Activated CD4-positive, alpha-beta memory T cell treated with anti-CD3 and anti-CD28 coated beads for 36 hours (primary cell): Measurements from ENCODE around the gene JAG2. TPM values are rescaled to one million over a fixed set of nuclear protein-coding genes. Genes with fewer than 3 reads are reported as not detected.

Source experiments
- CTCF ChIA-PET: fragments of 350-600 bp; sonication (Branson Sonifier 250); formaldehyde crosslinking; loops from one replicate; lab custom pipeline; 2021; ENCODE audit warnings: antibody characterized with exemption, inconsistent platforms; lab: Charles Lee
- POLR2A ChIA-PET: fragments of 350-600 bp; sonication (Branson Sonifier 250); formaldehyde crosslinking; loops from one replicate; lab custom pipeline; 2021; ENCODE audit warnings: antibody characterized with exemption; lab: Charles Lee
- DNase-seq: peaks from one replicate; pipeline ENCODE4 v3.0.0-alpha.2; 2020
- H3K27ac Mint-ChIP-seq: one replicate; pipeline ENCODE4 v1.8.0; 2021; ENCODE audit warnings: mixed read lengths
- H3K27me3 Mint-ChIP-seq: one replicate; pipeline ENCODE4 v1.8.0; 2021; ENCODE audit warnings: mixed read lengths
- H3K36me3 Mint-ChIP-seq: one replicate; pipeline ENCODE4 v1.8.0; 2021; ENCODE audit warnings: mixed read lengths
- H3K4me1 Mint-ChIP-seq: one replicate; pipeline ENCODE4 v1.8.0; 2021; ENCODE audit warnings: low read depth, mixed read lengths
- H3K4me3 Mint-ChIP-seq: one replicate; pipeline ENCODE4 v1.8.0; 2021; ENCODE audit warnings: mild to moderate bottlenecking, mixed read lengths
- H3K9me3 Mint-ChIP-seq: one replicate; pipeline ENCODE4 v1.8.0; 2021; ENCODE audit warnings: mixed read lengths
- intact Hi-C: fragments of 100-400 bp; cut with micrococcal nuclease; formaldehyde crosslinking; loops from one replicate; pipeline ENCODE4 v1.15.1; 2023
- total RNA-seq, 2 experiments: library from RNA; stranded (reverse); gene quantifications; one replicate each; pipeline ENCODE4 v1.2.3, GENCODE V29; 2021

JAG2 gene
- total RNA-seq, 2 experiments from 2014 or later: 1.6 to 2.4 TPM

DNA sequence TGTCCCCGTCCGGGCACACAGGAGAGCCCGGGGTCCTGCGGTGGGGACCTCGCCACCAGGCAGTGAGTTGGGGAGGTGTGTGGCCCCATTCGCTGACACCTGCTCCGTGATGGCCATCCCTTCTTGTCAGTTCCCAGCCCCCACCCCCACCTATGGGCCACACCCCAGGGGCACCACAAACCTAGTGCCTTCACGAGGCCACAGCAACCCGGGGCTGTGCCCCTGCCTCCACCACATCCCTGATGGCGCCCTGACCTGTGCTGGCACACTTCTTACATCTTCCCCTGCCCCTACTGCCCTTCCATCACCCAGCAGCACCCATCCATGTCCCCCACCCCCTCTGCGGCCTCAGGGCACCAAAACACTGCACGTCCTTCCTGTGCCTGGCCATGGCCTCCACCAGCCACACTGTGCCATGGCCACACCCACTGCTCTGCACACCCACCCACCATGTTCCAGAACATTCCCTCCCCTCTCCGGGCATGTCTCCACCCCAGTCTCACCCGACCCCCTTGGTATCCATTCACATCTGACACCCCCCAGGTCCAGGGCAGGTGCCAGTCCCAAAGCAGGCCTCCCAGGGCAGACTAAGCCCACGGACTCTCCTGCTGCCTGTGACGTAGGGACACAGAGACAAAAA is 24.4 kb downstream of the JAG2 start:
- ChIA-PET POLR2A (no interaction called here), CTCF (no interaction called here)
- Mint-ChIP-seq H3K4me3 (no peak overlapping the region), H3K9me3 (peaks cover 19% of the 10 kb centered on the region), H3K4me1 (no peaks in the 10 kb centered on the region), H3K27ac (no peak overlapping the region), H3K27me3 (no peaks in the 10 kb centered on the region), H3K36me3 (peaks cover 2% of the 10 kb centered on the region)
- intact Hi-C loops: no loop called here
- DNase-seq: no peak

- POLR2A ChIA-PET: no interaction called here
- H3K27ac Mint-ChIP-seq: no peak overlapping the region
- CTCF ChIA-PET: no interaction called here
- DNase-seq: no peak
- H3K4me3 Mint-ChIP-seq: no peak overlapping the region
- no peaks in the 10 kb centered on the region for H3K27me3 Mint-ChIP-seq
- peaks cover 19% of the 10 kb centered on the region for H3K9me3 Mint-ChIP-seq
- intact Hi-C loops: no loop called here
- peaks cover 2% of the 10 kb centered on the region for H3K36me3 Mint-ChIP-seq
- H3K4me1 Mint-ChIP-seq: no peaks in the 10 kb centered on the region
Observed at GRCh38 chr14:105143451-105144025, 25.0 kb downstream of the JAG2 start.

DNA sequence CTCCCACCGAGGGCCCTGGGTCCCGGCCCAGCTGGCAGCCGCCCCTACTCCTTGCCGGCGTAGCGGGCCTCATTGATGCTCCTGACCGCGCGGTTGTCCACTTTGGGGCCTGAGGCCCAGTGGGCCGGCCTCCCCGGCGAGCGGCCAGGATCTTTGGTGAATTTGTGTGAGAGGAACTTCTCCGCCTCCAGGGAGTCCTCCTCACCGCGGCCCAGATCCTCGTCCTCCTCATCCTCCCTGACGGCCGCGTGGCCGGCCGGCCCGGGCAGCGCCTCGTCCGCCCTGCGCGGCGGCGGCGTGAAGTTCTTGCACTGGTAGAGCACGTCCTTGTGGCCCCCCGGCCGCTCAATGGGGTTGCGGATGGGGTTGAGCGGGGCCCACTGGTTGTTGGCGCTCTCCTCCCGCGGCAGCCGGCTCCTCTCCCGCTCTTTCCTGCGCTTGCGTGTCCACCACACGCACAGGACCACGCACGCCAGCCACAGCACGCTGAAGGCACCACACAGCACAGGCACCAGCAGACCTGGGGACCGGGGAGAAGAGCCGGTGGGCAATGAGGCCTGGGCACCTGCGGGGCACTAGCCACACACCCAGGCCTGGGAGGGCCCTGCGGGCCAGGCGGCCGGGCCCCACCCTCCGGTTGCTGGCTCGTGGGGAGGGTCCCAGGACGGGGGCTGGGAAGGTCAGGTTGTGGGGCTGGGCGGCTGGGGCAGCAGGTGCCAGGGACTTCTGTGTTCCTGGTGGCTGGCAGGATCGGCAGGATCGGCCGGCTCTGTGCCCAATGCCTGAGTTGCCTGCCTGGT is 25.7 kb downstream of the JAG2 start:
- Mint-ChIP-seq H3K27ac (no peak overlapping the region), H3K4me1 (no peaks in the 10 kb centered on the region), H3K36me3 (peaks cover 2% of the 10 kb centered on the region), H3K4me3 (no peak overlapping the region), H3K9me3 (peaks cover 19% of the 10 kb centered on the region), H3K27me3 (no peaks in the 10 kb centered on the region)
- POLR2A ChIA-PET: no interaction called here
- no peak for DNase-seq
- intact Hi-C loops: no loop called here
- CTCF ChIA-PET: no interaction called here

- Mint-ChIP-seq H3K36me3 (peaks cover 2% of the 10 kb centered on the region), H3K9me3 (peaks cover 19% of the 10 kb centered on the region), H3K4me1 (no peaks in the 10 kb centered on the region), H3K4me3 (no peak overlapping the region), H3K27ac (no peak overlapping the region), H3K27me3 (no peaks in the 10 kb centered on the region)
- POLR2A ChIA-PET: no interaction called here
- intact Hi-C loops: no loop called here
- DNase-seq: no peak
- CTCF ChIA-PET: no interaction called here
Observed at GRCh38 chr14:105141486-105142281, 26.9 kb downstream of the JAG2 start.

DNA sequence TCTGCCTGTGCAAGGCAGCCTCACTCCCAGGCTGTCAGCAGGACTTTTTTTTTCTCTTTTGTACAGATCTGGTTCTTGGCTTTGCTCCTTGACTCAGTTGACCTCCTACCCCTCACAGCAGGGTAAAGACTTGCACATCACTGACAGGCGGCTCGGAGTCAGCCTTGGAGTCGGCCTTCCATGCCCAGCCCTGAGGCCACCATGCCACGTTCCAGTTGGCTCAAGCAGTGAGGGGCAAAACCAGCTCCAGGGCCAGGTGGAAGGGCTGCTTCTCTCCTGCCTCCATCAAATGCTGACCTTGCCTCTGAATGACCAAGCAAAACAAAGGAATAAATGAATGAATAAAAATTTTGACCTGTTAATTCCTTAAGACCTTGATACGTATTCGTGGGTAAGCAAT is 27.6 kb downstream of the JAG2 start:
- DNase-seq: no peak
- Mint-ChIP-seq H3K9me3 (peaks cover 19% of the 10 kb centered on the region), H3K27me3 (no peaks in the 10 kb centered on the region), H3K27ac (no peak overlapping the region), H3K36me3 (peaks cover 2% of the 10 kb centered on the region), H3K4me3 (no peak overlapping the region), H3K4me1 (no peaks in the 10 kb centered on the region)
- CTCF ChIA-PET: no interaction called here
- intact Hi-C loops: no loop called here
- POLR2A ChIA-PET: no interaction called here

DNA sequence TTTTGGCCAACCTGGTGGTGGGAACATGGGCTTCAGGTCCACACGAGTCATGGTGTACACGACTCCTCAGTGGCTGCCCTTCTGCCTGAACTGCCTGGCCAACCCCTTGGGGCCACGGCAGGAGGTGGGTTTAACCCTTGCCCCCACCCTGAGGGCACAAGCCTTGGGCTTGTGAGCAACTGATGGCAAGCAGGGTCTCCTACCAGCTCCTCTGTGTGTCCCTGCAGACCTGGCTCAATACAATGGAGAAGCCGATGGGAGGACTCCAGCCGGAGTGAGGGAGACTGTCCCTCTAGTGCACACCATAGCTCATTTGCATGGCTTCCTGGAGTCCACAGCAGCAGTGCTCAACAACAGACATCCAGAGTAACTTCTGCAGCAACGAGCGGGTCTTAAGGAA is 28.0 kb downstream of the JAG2 start:
- Mint-ChIP-seq H3K4me1 (no peaks in the 10 kb centered on the region), H3K27me3 (no peaks in the 10 kb centered on the region), H3K27ac (no peak overlapping the region), H3K4me3 (no peak overlapping the region), H3K36me3 (peaks cover 2% of the 10 kb centered on the region), H3K9me3 (peaks cover 19% of the 10 kb centered on the region)
- ChIA-PET CTCF (no interaction called here), POLR2A (no interaction called here)
- intact Hi-C loops: no loop called here
- DNase-seq: no peak

DNA sequence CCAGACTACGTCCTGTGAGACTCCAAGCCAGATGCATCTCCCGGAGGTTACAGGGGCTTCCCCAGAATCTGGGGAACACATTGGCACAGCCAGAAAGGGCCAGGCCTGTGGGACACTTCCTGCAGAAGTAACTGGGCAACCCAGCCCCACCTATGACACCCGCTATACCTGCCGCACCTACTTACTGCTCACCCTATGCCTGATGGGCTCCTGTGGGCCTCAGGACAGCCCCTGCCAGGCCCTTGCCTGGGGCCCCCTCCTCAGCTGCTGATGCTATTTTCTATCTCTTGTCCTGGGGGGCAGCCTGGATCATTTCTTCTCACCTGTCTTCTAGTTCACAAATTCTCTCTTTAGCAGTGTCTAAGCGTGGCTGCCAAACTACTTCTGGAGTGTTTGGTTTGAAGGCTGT is 28.7 kb downstream of the JAG2 start:
- DNase-seq: no peak
- Mint-ChIP-seq H3K27ac (no peak overlapping the region), H3K27me3 (no peaks in the 10 kb centered on the region), H3K4me1 (no peaks in the 10 kb centered on the region), H3K4me3 (no peak overlapping the region), H3K36me3 (peaks cover 2% of the 10 kb centered on the region), H3K9me3 (peaks cover 19% of the 10 kb centered on the region)
- POLR2A ChIA-PET: no interaction called here
- CTCF ChIA-PET: no interaction called here
- intact Hi-C loops: no loop called here

DNA sequence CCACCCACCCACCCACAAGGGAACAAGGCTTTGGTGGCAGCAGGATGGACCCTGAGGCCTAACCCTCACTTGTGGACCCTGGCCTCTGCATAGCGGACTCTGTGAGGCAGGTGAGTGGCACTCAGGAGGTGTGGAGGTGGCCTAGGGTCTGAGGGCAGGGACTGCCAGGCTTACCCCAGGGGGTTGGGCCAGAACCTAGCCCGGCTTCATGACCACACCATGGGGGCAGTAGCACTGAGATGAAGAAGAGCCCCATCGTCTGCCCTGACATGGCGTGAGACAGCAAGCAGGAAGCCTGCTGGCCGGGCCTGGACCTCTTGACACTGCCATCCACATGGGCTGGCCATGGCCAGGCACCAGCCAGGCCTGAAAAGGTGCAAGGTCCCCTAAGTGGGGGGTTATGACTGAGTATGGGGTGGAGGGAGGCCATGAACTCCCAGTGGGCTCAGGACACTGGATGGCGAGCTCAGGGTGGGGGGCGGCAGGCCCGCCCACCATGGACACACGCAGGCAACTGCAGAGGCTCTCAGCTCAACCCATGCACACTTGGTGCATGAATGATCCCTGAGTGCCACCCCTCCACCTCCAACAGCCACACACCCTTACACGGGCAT is 29.3 kb downstream of the JAG2 start:
- Mint-ChIP-seq H3K36me3 (peaks cover 2% of the 10 kb centered on the region), H3K4me1 (no peaks in the 10 kb centered on the region), H3K4me3 (no peak overlapping the region), H3K9me3 (peaks cover 19% of the 10 kb centered on the region), H3K27ac (no peak overlapping the region), H3K27me3 (no peaks in the 10 kb centered on the region)
- no peak for DNase-seq
- ChIA-PET CTCF (no interaction called here), POLR2A (no interaction called here)
- intact Hi-C loops: no loop called here

- no peak overlapping the region for H3K4me3 Mint-ChIP-seq
- no peak overlapping the region for H3K27ac Mint-ChIP-seq
- no peak for DNase-seq
- no peaks in the 10 kb centered on the region for H3K4me1 Mint-ChIP-seq
- H3K36me3 Mint-ChIP-seq: peaks cover 2% of the 10 kb centered on the region
- intact Hi-C loops: no loop called here
- H3K27me3 Mint-ChIP-seq: no peaks in the 10 kb centered on the region
- H3K9me3 Mint-ChIP-seq: peaks cover 19% of the 10 kb centered on the region
- ChIA-PET POLR2A (no interaction called here), CTCF (no interaction called here)
Observed at GRCh38 chr14:105138551-105139111, 29.9 kb downstream of the JAG2 start.

DNA sequence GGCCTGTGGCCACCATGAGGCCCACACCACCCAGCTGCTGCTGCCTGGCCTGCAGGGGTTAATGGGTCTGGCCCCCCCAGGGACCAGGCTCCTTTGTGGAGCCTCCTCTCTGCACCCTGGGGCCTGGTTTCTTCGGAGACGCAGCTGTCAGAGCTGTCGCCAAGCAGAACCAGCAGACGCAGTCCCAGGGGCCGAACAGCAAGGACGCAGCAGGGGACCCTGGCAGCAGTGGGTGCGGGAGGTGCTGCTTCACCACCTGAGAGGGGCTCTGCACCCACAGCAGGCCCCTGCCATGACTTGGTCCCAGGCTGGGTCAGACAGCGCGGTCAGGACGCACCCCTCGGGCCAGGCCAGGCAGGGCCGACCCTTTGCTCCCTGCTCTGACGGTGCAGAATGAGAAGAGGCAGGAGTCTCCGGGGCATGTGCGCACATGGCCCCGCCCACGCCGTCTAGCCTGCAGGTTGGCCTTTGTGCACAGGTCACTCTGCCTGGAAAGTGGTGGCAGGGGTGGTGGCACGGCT is 30.5 kb downstream of the JAG2 start:
- POLR2A ChIA-PET: no interaction called here
- CTCF ChIA-PET: no interaction called here
- no peaks in the 10 kb centered on the region for H3K4me1 Mint-ChIP-seq
- no peak overlapping the region for H3K4me3 Mint-ChIP-seq
- peaks cover 23% of the 10 kb centered on the region for H3K9me3 Mint-ChIP-seq
- no peak for DNase-seq
- no peak overlapping the region for H3K27ac Mint-ChIP-seq
- intact Hi-C loops: no loop called here
- peaks cover 4% of the 10 kb centered on the region for H3K27me3 Mint-ChIP-seq
- peaks cover 2% of the 10 kb centered on the region for H3K36me3 Mint-ChIP-seq

- intact Hi-C loops: no loop called here
- DNase-seq: no peak
- peaks cover 27% of the 10 kb centered on the region for H3K9me3 Mint-ChIP-seq
Observed at GRCh38 chr14:105137481-105138020, 31.0 kb downstream of the JAG2 start.

More at GRCh38 chr14:105137481-105138020, 31.0 kb downstream of the JAG2 start:
- Mint-ChIP-seq H3K36me3 (peaks cover 2% of the 10 kb centered on the region), H3K27me3 (peaks cover 6% of the 10 kb centered on the region), H3K4me3 (no peak overlapping the region), H3K4me1 (no peaks in the 10 kb centered on the region), H3K27ac (no peak overlapping the region)
- ChIA-PET CTCF (no interaction called here), POLR2A (no interaction called here)
